Measurements from ENCODE around the gene GDF11.
A peak's percentile ranks its signal among the peaks of the same experiment; 100 is the strongest.

Gene GDF11

GRCh38 chr12:55724226-55724939 lies 18.5 kb upstream of the GDF11 start:
- DNase-seq = no peak

- DNase-seq = no peak
These were observed 18.0 kb upstream of the GDF11 start for GRCh38 chr12:55724940-55725309.

GRCh38 chr12:55725556-55725955 lies 17.4 kb upstream of the GDF11 start:
- DNase-seq = no peak

- DNase-seq = no peak
These were observed 16.0 kb upstream of the GDF11 start for GRCh38 chr12:55726971-55727370.

- no peak for DNase-seq
These were observed 15.2 kb upstream of the GDF11 start for GRCh38 chr12:55727643-55728185.

GRCh38 chr12:55728186-55728938 lies 14.6 kb upstream of the GDF11 start:
- DNase-seq = peak; percentile 54

GRCh38 chr12:55728939-55729818 lies 13.7 kb upstream of the GDF11 start, which contains the start of gene CD63:
Gene CD63, minus strand, starts transcription at chr12:55729009. Its CDS starts 668 bp downstream, at chr12:55728341.
- DNase-seq = peak; percentile 73

GRCh38 chr12:55729819-55730818 lies 12.8 kb upstream of the GDF11 start:
- DNase-seq = no peak

- DNase-seq = no peak
These were observed 10.6 kb upstream of the GDF11 start for GRCh38 chr12:55732288-55732687.

GRCh38 chr12:55733021-55733555 lies 9.8 kb upstream of the GDF11 start:
- no peak for DNase-seq

- no peak for DNase-seq
These were observed 9.1 kb upstream of the GDF11 start for GRCh38 chr12:55733858-55734257.

- no peak for DNase-seq
These were observed 8.3 kb upstream of the GDF11 start for GRCh38 chr12:55734595-55734994.

- no peak for DNase-seq
These were observed 6.8 kb upstream of the GDF11 start for GRCh38 chr12:55736076-55736475.

GRCh38 chr12:55736780-55737580 lies 5.9 kb upstream of the GDF11 start:
- DNase-seq = peak; percentile 84

- DNase-seq = no peak
These were observed 5.3 kb upstream of the GDF11 start for GRCh38 chr12:55737581-55738122.

- peak; percentile 64 for DNase-seq
These were observed 4.5 kb upstream of the GDF11 start for GRCh38 chr12:55738123-55739024.

GRCh38 chr12:55739025-55739378 lies 3.9 kb upstream of the GDF11 start:
- DNase-seq = no peak

GRCh38 chr12:55741931-55742680 lies 816 bp upstream of the GDF11 start:
- no peak for DNase-seq
